HepG2 (cell line): Measurements from ENCODE around the gene KLF3.

Experiments
- ATF7 ChIP-seq, 2 experiments: fragments of 450-650 bp in 1 of 2; sonication (generic) in 1 of 2; formaldehyde crosslinking in 1 of 2; IDR thresholded peaks; 2 replicates each; pipeline versions ENCODE4 v1.4.0 to v1.6.1; 2016 to 2020; ENCODE audit warnings: antibody characterized with exemption in 1 of 2, mild to moderate bottlenecking in 1 of 2, missing genetic modification reagents in 1 of 2
- BORCS8-MEF2B ChIP-seq: sonication (generic); formaldehyde crosslinking; IDR thresholded peaks from 2 replicates; pipeline ENCODE4 v1.8.0; 2022; ENCODE audit warnings: mild to moderate bottlenecking, missing genetic modification reagents
- CTCF ChIP-seq: sonication (generic); formaldehyde crosslinking; IDR thresholded peaks from 2 replicates; pipeline ENCODE4 v1.5.0; 2020; ENCODE audit warnings: mild to moderate bottlenecking, missing genetic modification reagents, moderate library complexity
- ELK4 ChIP-seq: sonication (generic); formaldehyde crosslinking; IDR thresholded peaks from 2 replicates; pipeline ENCODE4 v1.9.0; 2021; ENCODE audit warnings: missing genetic modification reagents, borderline replicate concordance
- EZH2 ChIP-seq: conservative IDR thresholded peaks from 2 replicates; pipeline ENCODE4 v1.6.1; 2012; ENCODE audit warnings: mild to moderate bottlenecking, low read depth, low read length, moderate library complexity
- GMEB1 ChIP-seq: sonication (generic); formaldehyde crosslinking; IDR thresholded peaks from 2 replicates; pipeline ENCODE4 v1.5.1; 2020; ENCODE audit warnings: missing genetic modification reagents, mild to moderate bottlenecking, borderline replicate concordance
- REST ChIP-seq, 2 experiments: IDR thresholded peaks; 2 replicates each; pipeline ENCODE4 v1.6.1; 2011 to 2012; ENCODE audit warnings: low read length in 2 of 2, borderline replicate concordance in 1 of 2, low read depth in 1 of 2, mild to moderate bottlenecking in 1 of 2, moderate library complexity in 1 of 2
- TFAP4 ChIP-seq: sonication (generic); IDR thresholded peaks from 2 replicates; pipeline ENCODE4 v1.6.1; 2016; ENCODE audit warnings: low read depth, borderline replicate concordance
- ZBTB20 ChIP-seq: sonication (generic); formaldehyde crosslinking; IDR thresholded peaks from 2 replicates; pipeline ENCODE4 v1.8.1; 2023; ENCODE audit warnings: missing genetic modification reagents, low read depth, mild to moderate bottlenecking, borderline replicate concordance
- ZBTB33 ChIP-seq: sonication (generic); formaldehyde crosslinking; IDR thresholded peaks from 2 replicates; pipeline ENCODE4 v1.4.0; 2020; ENCODE audit warnings: missing genetic modification reagents
- ZNF121 ChIP-seq: sonication (generic); formaldehyde crosslinking; IDR thresholded peaks from 2 replicates; pipeline ENCODE4 v1.5.0; 2020; ENCODE audit warnings: mild to moderate bottlenecking, missing genetic modification reagents
- ZNF558 ChIP-seq: sonication (generic); formaldehyde crosslinking; IDR thresholded peaks from 2 replicates; pipeline ENCODE4 v1.9.0; 2022; ENCODE audit warnings: mild to moderate bottlenecking, missing genetic modification reagents, borderline replicate concordance

GRCh38 chr4:38668203-38668971, 4.4 kb downstream of the KLF3 start:
- TF ChIP-seq ZBTB20 (CRISPR knock-in tag) (no peak), TFAP4 (no peak), CTCF (CRISPR knock-in tag) (no peak), ZNF558 (no peak), GMEB1 (no peak), ATF7 (IDR thresholded peaks at IDR 0.05) (no peak), ATF7 (CRISPR knock-in tag; IDR thresholded peaks at IDR 0.05) (no peak), ZBTB33 (CRISPR knock-in tag) (no peak), EZH2 (no peak), BORCS8-MEF2B (CRISPR knock-in tag) (no peak), ZNF121 (CRISPR knock-in tag) (no peak), ELK4 (CRISPR knock-in tag) (no peak), REST (IDR thresholded peaks at IDR 0.05; ENCODE audit: borderline replicate concordance in 1 of 2, low read depth in 1 of 2, low read length in 2 of 2) (no peak)
